GM15510 (cell line): ENCODE results near the gene MVD.

Experiments used
- POLR2A ChIP-seq: IDR thresholded peaks from 3 replicates; pipeline ENCODE4 v1.6.1; 2011; ENCODE audit warnings: borderline replicate concordance; ENCODE audit not compliant: insufficient read length; ENCODE audit errors: extremely low read depth

MVD gene

GRCh38 chr16:88680554-88681083 is 17.7 kb upstream of the MVD start:
- TF ChIP-seq POLR2A: no peak

GRCh38 chr16:88678224-88678979 is 15.5 kb upstream of the MVD start:
- TF ChIP-seq POLR2A: no peak

GRCh38 chr16:88677721-88678120 is 14.8 kb upstream of the MVD start:
- TF ChIP-seq POLR2A: peak; percentile 6

GRCh38 chr16:88676502-88677242 is 13.8 kb upstream of the MVD start:
- no peak for TF ChIP-seq POLR2A

- TF ChIP-seq POLR2A: no peak
These were observed 11.0 kb upstream of the MVD start for GRCh38 chr16:88673716-88674379.

- TF ChIP-seq POLR2A: no peak
These were observed 9.9 kb upstream of the MVD start for GRCh38 chr16:88672776-88673175.

- no peak for TF ChIP-seq POLR2A
These were observed 8.9 kb upstream of the MVD start for GRCh38 chr16:88671806-88672205.

- no peak for TF ChIP-seq POLR2A
These were observed 7.1 kb upstream of the MVD start for GRCh38 chr16:88669980-88670379.

- no peak for TF ChIP-seq POLR2A
These were observed 4.6 kb upstream of the MVD start for GRCh38 chr16:88667461-88667860.

- no peak for TF ChIP-seq POLR2A
These were observed 2.7 kb upstream of the MVD start for GRCh38 chr16:88665570-88665969.

GRCh38 chr16:88665148-88665547 is 2.3 kb upstream of the MVD start:
- no peak for TF ChIP-seq POLR2A

- no peak for TF ChIP-seq POLR2A
These were observed 559 bp downstream of the MVD start for GRCh38 chr16:88662222-88662842.

- no peak for TF ChIP-seq POLR2A
These were observed 1.4 kb downstream of the MVD start for GRCh38 chr16:88661468-88661867.

GRCh38 chr16:88659160-88659559 is 3.7 kb downstream of the MVD start:
- TF ChIP-seq POLR2A: no peak

GRCh38 chr16:88658714-88659113 is 4.2 kb downstream of the MVD start:
- TF ChIP-seq POLR2A: no peak
